Keratinocyte (primary cell): ENCODE results near the gene LTBP3.

Experiments used
- EZH2 ChIP-seq: IDR thresholded peaks from one replicate; pipeline ENCODE4 v1.6.1; 2012; ENCODE audit warnings: inconsistent platforms, mild to moderate bottlenecking, low read length, moderate library complexity
- TF ChIP-seq, protein P1 (sequence below), 3 experiments: IDR thresholded peaks in 1 of 3; conservative IDR thresholded peaks in 1 of 3; optimal IDR thresholded peaks in 1 of 3; 2 replicates in 2 of 3; 3 replicates in 1 of 3; pipeline versions ENCODE3 to v1.5.1; 2011; ENCODE audit warnings: low read length in 3 of 3, mild to moderate bottlenecking in 3 of 3, moderate library complexity in 2 of 3, control low read depth in 1 of 3, inconsistent platforms in 1 of 3; ENCODE audit not compliant: insufficient read depth in 2 of 3; ENCODE audit errors: extremely low read depth in 1 of 3

DNA sequence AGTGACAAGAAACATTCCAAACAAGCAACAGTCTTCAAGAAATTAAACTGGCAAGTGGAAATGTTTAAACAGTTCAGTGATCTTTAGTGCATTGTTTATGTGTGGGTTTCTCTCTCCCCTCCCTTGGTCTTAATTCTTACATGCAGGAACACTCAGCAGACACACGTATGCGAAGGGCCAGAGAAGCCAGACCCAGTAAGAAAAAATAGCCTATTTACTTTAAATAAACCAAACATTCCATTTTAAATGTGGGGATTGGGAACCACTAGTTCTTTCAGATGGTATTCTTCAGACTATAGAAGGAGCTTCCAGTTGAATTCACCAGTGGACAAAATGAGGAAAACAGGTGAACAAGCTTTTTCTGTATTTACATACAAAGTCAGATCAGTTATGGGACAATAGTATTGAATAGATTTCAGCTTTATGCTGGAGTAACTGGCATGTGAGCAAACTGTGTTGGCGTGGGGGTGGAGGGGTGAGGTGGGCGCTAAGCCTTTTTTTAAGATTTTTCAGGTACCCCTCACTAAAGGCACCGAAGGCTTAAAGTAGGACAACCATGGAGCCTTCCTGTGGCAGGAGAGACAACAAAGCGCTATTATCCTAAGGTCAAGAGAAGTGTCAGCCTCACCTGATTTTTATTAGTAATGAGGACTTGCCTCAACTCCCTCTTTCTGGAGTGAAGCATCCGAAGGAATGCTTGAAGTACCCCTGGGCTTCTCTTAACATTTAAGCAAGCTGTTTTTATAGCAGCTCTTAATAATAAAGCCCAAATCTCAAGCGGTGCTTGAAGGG is 53.3 kb downstream of the LTBP3 start:
- TF ChIP-seq EZH2 = no peak
- TF ChIP-seq, protein P1, sequence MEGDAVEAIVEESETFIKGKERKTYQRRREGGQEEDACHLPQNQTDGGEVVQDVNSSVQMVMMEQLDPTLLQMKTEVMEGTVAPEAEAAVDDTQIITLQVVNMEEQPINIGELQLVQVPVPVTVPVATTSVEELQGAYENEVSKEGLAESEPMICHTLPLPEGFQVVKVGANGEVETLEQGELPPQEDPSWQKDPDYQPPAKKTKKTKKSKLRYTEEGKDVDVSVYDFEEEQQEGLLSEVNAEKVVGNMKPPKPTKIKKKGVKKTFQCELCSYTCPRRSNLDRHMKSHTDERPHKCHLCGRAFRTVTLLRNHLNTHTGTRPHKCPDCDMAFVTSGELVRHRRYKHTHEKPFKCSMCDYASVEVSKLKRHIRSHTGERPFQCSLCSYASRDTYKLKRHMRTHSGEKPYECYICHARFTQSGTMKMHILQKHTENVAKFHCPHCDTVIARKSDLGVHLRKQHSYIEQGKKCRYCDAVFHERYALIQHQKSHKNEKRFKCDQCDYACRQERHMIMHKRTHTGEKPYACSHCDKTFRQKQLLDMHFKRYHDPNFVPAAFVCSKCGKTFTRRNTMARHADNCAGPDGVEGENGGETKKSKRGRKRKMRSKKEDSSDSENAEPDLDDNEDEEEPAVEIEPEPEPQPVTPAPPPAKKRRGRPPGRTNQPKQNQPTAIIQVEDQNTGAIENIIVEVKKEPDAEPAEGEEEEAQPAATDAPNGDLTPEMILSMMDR (optimal IDR thresholded peaks at IDR 0.05 in 1 of 3, IDR thresholded peaks at IDR 0.05 in 1 of 3, conservative IDR thresholded peaks at IDR 0.05 in 1 of 3; ENCODE audit: extremely low read depth in 1 of 3, insufficient read depth in 2 of 3, low read length in 3 of 3) = no peak
